Endothelial cell of umbilical vein (primary cell): ENCODE measurements around the gene TPST1.
"Not testable (repeated sequence)": the region's sequence is repeated elsewhere in the genome, so short reads cannot be mapped to it uniquely, and the experiment has no call there.

Experiments used
- CTCF ChIP-seq, 2 donors: IDR thresholded peaks; 1 replicate in 1 of 2; 2 replicates in 1 of 2; pipeline ENCODE4 v1.5.1; 2011; ENCODE audit warnings: low read length in 2 of 2, mild to moderate bottlenecking in 2 of 2, moderate library complexity in 2 of 2, control low read depth in 1 of 2, inconsistent platforms in 1 of 2, low read depth in 1 of 2; ENCODE audit not compliant: insufficient read depth in 1 of 2; ENCODE audit errors: extremely low read depth in 1 of 2
- EZH2 ChIP-seq: IDR thresholded peaks from 2 replicates; pipeline ENCODE4 v1.6.1; 2012; ENCODE audit warnings: borderline replicate concordance, low read depth, mild to moderate bottlenecking, moderate library complexity, low read length, inconsistent platforms; ENCODE audit not compliant: severe bottlenecking
- MAX ChIP-seq: IDR thresholded peaks from 2 replicates; pipeline ENCODE4 v1.6.1; 2011; ENCODE audit not compliant: insufficient read depth, insufficient read length
- MYC ChIP-seq: IDR thresholded peaks from one replicate; pipeline ENCODE4 v1.6.1; 2011; ENCODE audit warnings: mild to moderate bottlenecking, low read depth, low read length
- POLR2A ChIP-seq: IDR thresholded peaks from 2 replicates; pipeline ENCODE4 v1.6.1; 2012; ENCODE audit warnings: low read depth, mild to moderate bottlenecking, control low read depth, low read length
- POLR2AphosphoS5 ChIP-seq: IDR thresholded peaks from 2 replicates; pipeline ENCODE4 v1.6.1; 2012; ENCODE audit warnings: low read depth, mild to moderate bottlenecking, control low read depth, low read length, moderate library complexity; ENCODE audit not compliant: insufficient read depth

GRCh38 chr7:66382182-66382923, 177.2 kb downstream of the TPST1 start:
- not testable (repeated sequence) for TF ChIP-seq POLR2AphosphoS5; POLR2A; CTCF (IDR thresholded peaks at IDR 0.05; ENCODE audit: extremely low read depth in 1 of 2, insufficient read depth in 1 of 2, low read depth in 1 of 2, low read length in 2 of 2); MAX; EZH2; MYC
